GM18951 (cell line): ENCODE data around the gene TAX1BP3.

Experiments used
- POLR2A ChIP-seq: IDR thresholded peaks from 4 replicates; pipeline ENCODE4 v1.6.1; 2011; ENCODE audit warnings: mild to moderate bottlenecking; ENCODE audit not compliant: insufficient read length, insufficient read depth; ENCODE audit errors: extremely low read depth
- in situ Hi-C: fragments of 300-500 bp; cut with MboI; formaldehyde crosslinking; loops from one replicate; pipeline ENCODE4 v1.12.0; 2022; ENCODE audit warnings: low sequenced_read_pairs, mixed read lengths, inconsistent platforms; ENCODE audit not compliant: unreplicated experiment

TAX1BP3 gene

GRCh38 chr17:3641717-3642486 is 26.5 kb downstream of the TAX1BP3 start:
- no peak for TF ChIP-seq POLR2A
- in situ Hi-C loops: no loop called here

GRCh38 chr17:3641014-3641413 is 27.4 kb downstream of the TAX1BP3 start:
- no peak for TF ChIP-seq POLR2A
- in situ Hi-C loops: no loop called here

- TF ChIP-seq POLR2A: no peak
- in situ Hi-C loops: no loop called here
Measured at GRCh38 chr17:3639981-3640596, 28.3 kb downstream of the TAX1BP3 start.

GRCh38 chr17:3636908-3637373 is 31.4 kb downstream of the TAX1BP3 start:
- TF ChIP-seq POLR2A: no peak
- in situ Hi-C loops: no loop called here

- in situ Hi-C loops: no loop called here
- TF ChIP-seq POLR2A: peak; percentile 87
Measured at GRCh38 chr17:3636154-3636907, 32.0 kb downstream of the TAX1BP3 start, which contains the start of the genes CTNS and SHPK. Gene CTNS, plus strand, starts transcription at chr17:3636760. Its CDS starts 3,447 bp downstream, at chr17:3640207. Gene SHPK, minus strand, starts transcription at chr17:3636250. Its CDS starts 31 bp downstream, at chr17:3636219.

GRCh38 chr17:3635474-3636153 is 32.8 kb downstream of the TAX1BP3 start:
- in situ Hi-C loops: no loop called here
- no peak for TF ChIP-seq POLR2A

- TF ChIP-seq POLR2A: no peak
- in situ Hi-C loops: no loop called here
Measured at GRCh38 chr17:3632287-3632686, 36.1 kb downstream of the TAX1BP3 start.

- in situ Hi-C loops: no loop called here
- TF ChIP-seq POLR2A: no peak
Measured at GRCh38 chr17:3630781-3631180, 37.6 kb downstream of the TAX1BP3 start.

- in situ Hi-C loops: no loop called here
Measured at GRCh38 chr17:3627769-3628167, 40.6 kb downstream of the TAX1BP3 start.

GRCh38 chr17:3626831-3627768 is 41.3 kb downstream of the TAX1BP3 start:
- no peak for TF ChIP-seq POLR2A
- in situ Hi-C loops: no loop called here

More at GRCh38 chr17:3627769-3628167, 40.6 kb downstream of the TAX1BP3 start:
- no peak for TF ChIP-seq POLR2A

- in situ Hi-C loops: no loop called here
- no peak for TF ChIP-seq POLR2A
Measured at GRCh38 chr17:3622977-3623594, 45.3 kb downstream of the TAX1BP3 start.
